H9 (cell line): ENCODE results near the gene ERC2. TPM values are rescaled to one million over a fixed set of nuclear protein-coding genes. Genes with fewer than 3 reads are reported as not detected.

ENCODE experiments used
- DNase-seq: peaks from one replicate; pipeline ENCODE4 v3.0.0-alpha.2; 2017
- H2AFZ ChIP-seq: one replicate; pipeline ENCODE4 v1.6.1; 2013; ENCODE audit warnings: mild to moderate bottlenecking, low read length, control low read depth, moderate library complexity
- H2AK5ac ChIP-seq: 2 replicates; pipeline ENCODE4 v1.6.1; 2013; ENCODE audit warnings: low read length, control low read depth, mixed read lengths; ENCODE audit not compliant: insufficient read length
- H2BK120ac ChIP-seq: one replicate; pipeline ENCODE4 v1.6.1; 2013; ENCODE audit warnings: low read depth, mild to moderate bottlenecking, low read length, control low read depth, inconsistent platforms; ENCODE audit not compliant: poor library complexity, severe bottlenecking
- H2BK12ac ChIP-seq: 2 replicates; pipeline ENCODE4 v1.6.1; 2013; ENCODE audit warnings: low read length, control low read depth, mixed read lengths, low read depth; ENCODE audit not compliant: insufficient read length
- H2BK15ac ChIP-seq: 2 replicates; pipeline ENCODE4 v1.6.1; 2013; ENCODE audit warnings: low read depth, low read length, control low read depth
- H2BK20ac ChIP-seq: one replicate; pipeline ENCODE4 v1.6.1; 2013; ENCODE audit warnings: low read depth, mild to moderate bottlenecking, low read length, control low read depth, inconsistent platforms; ENCODE audit not compliant: poor library complexity, severe bottlenecking
- H2BK5ac ChIP-seq: 2 replicates; pipeline ENCODE4 v1.6.1; 2013; ENCODE audit warnings: low read length, control low read depth, mixed read lengths; ENCODE audit not compliant: insufficient read length
- H3K14ac ChIP-seq: 2 replicates; pipeline ENCODE4 v1.6.1; 2013; ENCODE audit warnings: low read length, control low read depth; ENCODE audit not compliant: insufficient read depth
- H3K18ac ChIP-seq: 2 replicates; pipeline ENCODE4 v1.6.1; 2013; ENCODE audit warnings: low read depth, mild to moderate bottlenecking, mixed read lengths, low read length, control low read depth; ENCODE audit not compliant: insufficient read length
- H3K23ac ChIP-seq: 2 replicates; pipeline ENCODE4 v1.6.1; 2013; ENCODE audit warnings: low read length, control low read depth, mixed read lengths, low read depth; ENCODE audit not compliant: insufficient read length
- H3K23me2 ChIP-seq: 2 replicates; pipeline ENCODE4 v1.6.1; 2013; ENCODE audit warnings: low read depth, mild to moderate bottlenecking, mixed read lengths, low read length, control low read depth; ENCODE audit not compliant: insufficient read length, poor library complexity, severe bottlenecking
- H3K27ac ChIP-seq: 2 replicates; pipeline ENCODE4 v1.5.1; 2013; ENCODE audit warnings: low read length, control low read depth, mixed read lengths, low read depth; ENCODE audit not compliant: insufficient read length
- H3K27me3 ChIP-seq: 2 replicates; pipeline ENCODE4 v1.6.1; 2013; ENCODE audit warnings: low read length, control low read depth, inconsistent platforms; ENCODE audit not compliant: insufficient read depth
- H3K4ac ChIP-seq: 2 replicates; pipeline ENCODE4 v1.6.1; 2013; ENCODE audit warnings: low read depth, mild to moderate bottlenecking, control low read depth, inconsistent platforms, low read length, moderate library complexity
- H3K4me1 ChIP-seq: 2 replicates; pipeline ENCODE4 v1.6.1; 2013; ENCODE audit warnings: low read length, control low read depth, inconsistent platforms; ENCODE audit not compliant: insufficient read depth
- H3K4me2 ChIP-seq: 2 replicates; pipeline ENCODE4 v1.6.1; 2013; ENCODE audit warnings: low read length, control low read depth, mixed read lengths; ENCODE audit not compliant: insufficient read length, insufficient read depth
- H3K56ac ChIP-seq: 2 replicates; pipeline ENCODE4 v1.6.1; 2013; ENCODE audit warnings: low read depth, mild to moderate bottlenecking, mixed read lengths, low read length, control low read depth; ENCODE audit not compliant: insufficient read length
- H3K79me1 ChIP-seq: 2 replicates; pipeline ENCODE4 v1.6.1; 2013; ENCODE audit warnings: low read depth, mild to moderate bottlenecking, moderate library complexity, low read length, control low read depth, inconsistent platforms; ENCODE audit not compliant: insufficient read depth, poor library complexity, severe bottlenecking
- H3K79me2 ChIP-seq: 2 replicates; pipeline ENCODE4 v1.6.1; 2013; ENCODE audit warnings: low read length, control low read depth, inconsistent platforms; ENCODE audit not compliant: insufficient read depth
- H3K9ac ChIP-seq: 2 replicates; pipeline ENCODE4 v1.6.1; 2013; ENCODE audit warnings: low read length, control low read depth, mixed read lengths; ENCODE audit not compliant: insufficient read length; ENCODE audit errors: extremely low read depth
- H3K9me3 ChIP-seq: one replicate; pipeline ENCODE4 v1.6.1; 2013; ENCODE audit warnings: low read depth, low read length, inconsistent platforms; ENCODE audit not compliant: control insufficient read depth
- H3T11ph ChIP-seq: one replicate; pipeline ENCODE4 v1.6.1; 2013; ENCODE audit warnings: mild to moderate bottlenecking, low read length, control low read depth, inconsistent platforms
- H4K20me1 ChIP-seq: one replicate; pipeline ENCODE4 v1.6.1; 2013; ENCODE audit not compliant: control insufficient read depth, insufficient read length, insufficient read depth
- H4K5ac ChIP-seq: 2 replicates; pipeline ENCODE4 v1.6.1; 2013; ENCODE audit warnings: low read depth, mild to moderate bottlenecking, mixed read lengths, low read length, control low read depth; ENCODE audit not compliant: insufficient read length
- H4K8ac ChIP-seq: replicated peaks from 2 replicates; pipeline ENCODE4 v1.6.1; 2013; ENCODE audit warnings: low read length, control low read depth, mixed read lengths, low read depth; ENCODE audit not compliant: insufficient read length
- H4K91ac ChIP-seq: 2 replicates; pipeline ENCODE4 v1.6.1; 2013; ENCODE audit warnings: low read depth, mild to moderate bottlenecking, moderate library complexity, mixed read lengths, low read length, control low read depth; ENCODE audit not compliant: insufficient read length
- H3K27ac Mint-ChIP-seq, 3 experiments: 2 replicates in 2 of 3; 3 replicates in 1 of 3; pipeline ENCODE4 v1.8.0; 2020 to 2021; ENCODE audit warnings: mixed read lengths in 3 of 3, mild to moderate bottlenecking in 1 of 3, moderate library complexity in 1 of 3
- H3K27me3 Mint-ChIP-seq: 2 replicates; pipeline ENCODE4 v1.8.0; 2021; ENCODE audit warnings: low read depth, mild to moderate bottlenecking, moderate library complexity, mixed read lengths
- H3K36me3 Mint-ChIP-seq, 3 experiments: 2 replicates in 2 of 3; 3 replicates in 1 of 3; pipeline ENCODE4 v1.8.0; 2020 to 2021; ENCODE audit warnings: low read depth in 3 of 3, mixed read lengths in 3 of 3; ENCODE audit not compliant: insufficient read depth in 1 of 3
- H3K4me1 Mint-ChIP-seq, 2 experiments: 2 replicates each; pipeline ENCODE4 v1.8.0; 2020; ENCODE audit warnings: mixed read lengths in 2 of 2
- H3K4me3 Mint-ChIP-seq, 2 experiments: 2 replicates in 1 of 2; 3 replicates in 1 of 2; pipeline ENCODE4 v1.8.0; 2020 to 2021; ENCODE audit warnings: mild to moderate bottlenecking in 2 of 2, mixed read lengths in 2 of 2, moderate library complexity in 1 of 2
- H3K9me3 Mint-ChIP-seq, 2 experiments: 2 replicates in 1 of 2; 3 replicates in 1 of 2; pipeline ENCODE4 v1.8.0; 2020; ENCODE audit warnings: mild to moderate bottlenecking in 2 of 2, mixed read lengths in 2 of 2, moderate library complexity in 1 of 2
- CTCF ChIP-seq: fragments of 200-600 bp; sonication (generic); conservative IDR thresholded peaks from 3 replicates; pipeline ENCODE4 v1.8.0; 2021; ENCODE audit warnings: antibody characterized with exemption, mild to moderate bottlenecking
- WGBS: extraction: QIAGEN DNeasy Blood & Tissue Kit; methylation state at CpG from one replicate; pipeline ENCODE4 v1.1.7; 2013; ENCODE audit warnings: missing lambda C conversion rate, low lambda C conversion rate, mixed read lengths; ENCODE audit not compliant: insufficient read length; ENCODE audit errors: extremely low coverage; 5-methylcytosine and 5-hydroxymethylcytosine counted together
- total RNA-seq: library from RNA; stranded (reverse); gene quantifications from 2 replicates; pipeline ENCODE4 v1.2.1, GENCODE V29; 2021

Gene ERC2
- total RNA-seq, 1 experiment from 2014 or later: 15.4 TPM

GRCh38 chr3:55531321-55531720 lies 936.9 kb downstream of the ERC2 start:
- Mint-ChIP-seq H3K4me3 (no peak overlapping the region), H3K27me3 (peaks cover 2% of the 10 kb centered on the region; the same call in 1 of the 2 replicates), H3K9me3 (no peaks in the 10 kb centered on the region), H3K4me1 (peaks cover 25 to 27% of the 10 kb centered on the region in 2 experiments), H3K36me3 (no peaks in the 10 kb centered on the region; a peak in 1 of 7 replicates), H3K27ac (no peak overlapping the region)
- Histone ChIP-seq H3K27me3 (no peaks in the 10 kb centered on the region), H3K9me3 (no peaks in the 10 kb centered on the region), H3K18ac (no peak overlapping the region), H4K5ac (no peak overlapping the region), H3K9ac (no peak overlapping the region), H4K91ac (no peak overlapping the region), H2AK5ac (no peak overlapping the region), H3K27ac (no peak overlapping the region), H2BK5ac (no peak overlapping the region), H3K79me1 (no peaks in the 10 kb centered on the region), H3K4ac (no peak overlapping the region), H3K4me1 (peaks cover 6% of the 10 kb centered on the region; the same call in 1 of the 2 replicates), H3K23me2 (no peaks in the 10 kb centered on the region), H2BK12ac (no peak overlapping the region), H2AFZ (no peak overlapping the region), H3K14ac (no peak overlapping the region), H3K23ac (no peak overlapping the region), H3K79me2 (no peaks in the 10 kb centered on the region), H2BK20ac (no peak overlapping the region), H3T11ph (no peak overlapping the region), H3K56ac (no peak overlapping the region), H2BK15ac (no peak overlapping the region), H3K4me2 (no peak overlapping the region), H4K8ac (no peak overlapping the region), H2BK120ac (no peak overlapping the region), H4K20me1 (no peaks in the 10 kb centered on the region)
- no peak for TF ChIP-seq CTCF
- no peak for DNase-seq
- WGBS: no CpG with 5 or more reads among the region's 1 CpG
